Smooth muscle cell (in vitro differentiated cells): Measurements from ENCODE around the gene C17orf114.

Experiments
- DNase-seq: peaks from one replicate; lab custom pipeline; 2025; ENCODE audit not compliant: unreplicated experiment; lab: John Stamatoyannopoulos, UW
- H2AFZ ChIP-seq: fragments of 200-600 bp; sonication (generic); 2 replicates; pipeline ENCODE4 v1.6.0; 2016; ENCODE audit warnings: antibody characterized with exemption, low read depth, mild to moderate bottlenecking
- H3F3A ChIP-seq: fragments of 200-600 bp; sonication (generic); 2 replicates; pipeline ENCODE4 v1.6.0; 2017; ENCODE audit warnings: antibody characterized with exemption, low read depth
- H3K27ac ChIP-seq: fragments of 200-600 bp; sonication (generic); 2 replicates; pipeline ENCODE4 v1.5.1; 2016; ENCODE audit warnings: low read depth, mild to moderate bottlenecking
- H3K27me3 ChIP-seq: fragments of 200-600 bp; sonication (generic); 2 replicates; pipeline ENCODE4 v1.6.1; 2016; ENCODE audit warnings: low read depth, mild to moderate bottlenecking
- H3K36me3 ChIP-seq: fragments of 200-600 bp; sonication (generic); 2 replicates; pipeline ENCODE4 v1.5.1; 2016; ENCODE audit warnings: low read depth
- H3K4me1 ChIP-seq: fragments of 200-600 bp; sonication (generic); 2 replicates; pipeline ENCODE4 v1.5.1; 2016; ENCODE audit warnings: low read depth
- H3K4me2 ChIP-seq: fragments of 200-600 bp; sonication (generic); 2 replicates; pipeline ENCODE4 v1.6.0; 2016; ENCODE audit warnings: mild to moderate bottlenecking
- H3K4me3 ChIP-seq: fragments of 200-600 bp; sonication (generic); 2 replicates; pipeline ENCODE4 v1.5.1; 2016; ENCODE audit warnings: mild to moderate bottlenecking
- H3K79me2 ChIP-seq: fragments of 200-600 bp; sonication (generic); 2 replicates; pipeline ENCODE4 v1.6.0; 2016; ENCODE audit warnings: low read depth, mild to moderate bottlenecking
- H3K9ac ChIP-seq: fragments of 200-600 bp; sonication (generic); 2 replicates; pipeline ENCODE4 v1.6.0; 2016; ENCODE audit warnings: low read depth
- H3K9me3 ChIP-seq: fragments of 200-600 bp; sonication (generic); replicated peaks from 2 replicates; pipeline ENCODE4 v1.5.1; 2016; ENCODE audit warnings: low read depth
- H4K20me1 ChIP-seq: fragments of 200-600 bp; sonication (generic); 2 replicates; pipeline ENCODE4 v1.6.0; 2016; ENCODE audit warnings: low read depth
- WGBS: methylation state at CpG from one replicate; pipeline ENCODE4 v1.1.7; 2016; ENCODE audit warnings: low lambda C conversion rate; 5-methylcytosine and 5-hydroxymethylcytosine counted together
- TF ChIP-seq, protein P1 (sequence below): fragments of 200-600 bp; sonication (generic); IDR thresholded peaks from 2 replicates; pipeline ENCODE4 v1.5.1; 2017; ENCODE audit warnings: borderline replicate concordance, mild to moderate bottlenecking, antibody characterized with exemption; ENCODE audit not compliant: insufficient read depth, poor library complexity, severe bottlenecking

C17orf114 gene

DNA sequence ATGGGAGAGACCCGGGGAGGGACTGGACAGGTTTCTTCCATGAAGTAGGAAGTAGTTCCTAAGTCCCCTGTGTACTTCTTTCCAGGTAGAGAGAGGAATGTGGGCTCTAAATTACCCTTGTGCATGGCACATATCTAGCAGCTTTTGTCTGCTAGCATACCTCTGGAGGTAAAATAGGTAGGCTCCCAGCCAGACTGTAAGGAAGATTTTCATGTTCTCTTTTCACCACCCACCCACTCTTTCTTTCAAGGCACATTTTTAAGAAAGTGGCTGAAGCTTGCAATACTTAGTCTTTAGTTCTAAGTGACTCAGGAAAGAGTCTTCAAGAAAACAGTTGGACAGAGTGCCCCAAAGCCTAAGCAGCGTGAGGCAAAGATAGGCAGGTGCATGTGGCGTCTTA lies 40.2 kb upstream of the C17orf114 start:
- Histone ChIP-seq H3K4me3 (no peak overlapping the region), H3K27me3 (no peaks in the 10 kb centered on the region), H3K9me3 (no peaks in the 10 kb centered on the region), H3K27ac (no peak overlapping the region), H3K4me2 (no peak overlapping the region), H3K79me2 (peaks cover 71% of the 10 kb centered on the region), H3K4me1 (peaks cover 9% of the 10 kb centered on the region), H4K20me1 (peaks cover 88% of the 10 kb centered on the region), H2AFZ (no peak overlapping the region), H3K36me3 (no peaks in the 10 kb centered on the region), H3K9ac (no peak overlapping the region), H3F3A (peaks cover 15% of the 10 kb centered on the region)
- no peak for DNase-seq
- TF ChIP-seq, protein P1, sequence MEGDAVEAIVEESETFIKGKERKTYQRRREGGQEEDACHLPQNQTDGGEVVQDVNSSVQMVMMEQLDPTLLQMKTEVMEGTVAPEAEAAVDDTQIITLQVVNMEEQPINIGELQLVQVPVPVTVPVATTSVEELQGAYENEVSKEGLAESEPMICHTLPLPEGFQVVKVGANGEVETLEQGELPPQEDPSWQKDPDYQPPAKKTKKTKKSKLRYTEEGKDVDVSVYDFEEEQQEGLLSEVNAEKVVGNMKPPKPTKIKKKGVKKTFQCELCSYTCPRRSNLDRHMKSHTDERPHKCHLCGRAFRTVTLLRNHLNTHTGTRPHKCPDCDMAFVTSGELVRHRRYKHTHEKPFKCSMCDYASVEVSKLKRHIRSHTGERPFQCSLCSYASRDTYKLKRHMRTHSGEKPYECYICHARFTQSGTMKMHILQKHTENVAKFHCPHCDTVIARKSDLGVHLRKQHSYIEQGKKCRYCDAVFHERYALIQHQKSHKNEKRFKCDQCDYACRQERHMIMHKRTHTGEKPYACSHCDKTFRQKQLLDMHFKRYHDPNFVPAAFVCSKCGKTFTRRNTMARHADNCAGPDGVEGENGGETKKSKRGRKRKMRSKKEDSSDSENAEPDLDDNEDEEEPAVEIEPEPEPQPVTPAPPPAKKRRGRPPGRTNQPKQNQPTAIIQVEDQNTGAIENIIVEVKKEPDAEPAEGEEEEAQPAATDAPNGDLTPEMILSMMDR, result no peak
- WGBS, result 88% methylated on average over 3 of the region's 3 CpGs

DNA sequence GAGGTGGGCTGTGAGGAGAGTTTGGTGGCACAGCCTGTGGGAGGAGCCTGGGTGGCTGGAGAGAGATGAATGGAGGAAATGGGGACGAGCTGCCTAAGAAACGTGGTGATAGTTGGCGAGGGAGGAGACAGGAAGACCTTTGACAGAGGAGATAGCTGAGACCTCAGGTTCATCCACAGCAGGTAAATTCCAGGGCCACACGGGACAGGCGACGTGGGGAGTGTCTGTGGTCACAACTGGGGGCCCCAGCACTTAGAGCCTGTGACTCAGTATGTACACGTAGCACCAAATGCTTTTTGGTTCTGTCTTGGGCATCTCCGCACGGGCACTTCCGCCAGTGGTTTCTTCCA lies 38.7 kb upstream of the C17orf114 start:
- H3F3A ChIP-seq, result peaks cover 15% of the 10 kb centered on the region
- H3K4me2 ChIP-seq, result peak overlapping the region; percentile 74
- H3K27ac ChIP-seq, result peak overlapping the region; percentile 81
- no peaks in the 10 kb centered on the region for H3K27me3 ChIP-seq
- DNase-seq, result no peak
- no peaks in the 10 kb centered on the region for H3K36me3 ChIP-seq
- H3K9ac ChIP-seq, result peak overlapping the region; percentile 44
- peaks cover 88% of the 10 kb centered on the region for H4K20me1 ChIP-seq
- WGBS, result 56% methylated on average over 10 of the region's 10 CpGs
- TF ChIP-seq, protein P1, result no peak
- no peaks in the 10 kb centered on the region for H3K9me3 ChIP-seq
- peaks cover 9% of the 10 kb centered on the region for H3K4me1 ChIP-seq
- peaks cover 72% of the 10 kb centered on the region for H3K79me2 ChIP-seq
- no peak overlapping the region for H3K4me3 ChIP-seq
- H2AFZ ChIP-seq, result peak overlapping the region; percentile 34

DNA sequence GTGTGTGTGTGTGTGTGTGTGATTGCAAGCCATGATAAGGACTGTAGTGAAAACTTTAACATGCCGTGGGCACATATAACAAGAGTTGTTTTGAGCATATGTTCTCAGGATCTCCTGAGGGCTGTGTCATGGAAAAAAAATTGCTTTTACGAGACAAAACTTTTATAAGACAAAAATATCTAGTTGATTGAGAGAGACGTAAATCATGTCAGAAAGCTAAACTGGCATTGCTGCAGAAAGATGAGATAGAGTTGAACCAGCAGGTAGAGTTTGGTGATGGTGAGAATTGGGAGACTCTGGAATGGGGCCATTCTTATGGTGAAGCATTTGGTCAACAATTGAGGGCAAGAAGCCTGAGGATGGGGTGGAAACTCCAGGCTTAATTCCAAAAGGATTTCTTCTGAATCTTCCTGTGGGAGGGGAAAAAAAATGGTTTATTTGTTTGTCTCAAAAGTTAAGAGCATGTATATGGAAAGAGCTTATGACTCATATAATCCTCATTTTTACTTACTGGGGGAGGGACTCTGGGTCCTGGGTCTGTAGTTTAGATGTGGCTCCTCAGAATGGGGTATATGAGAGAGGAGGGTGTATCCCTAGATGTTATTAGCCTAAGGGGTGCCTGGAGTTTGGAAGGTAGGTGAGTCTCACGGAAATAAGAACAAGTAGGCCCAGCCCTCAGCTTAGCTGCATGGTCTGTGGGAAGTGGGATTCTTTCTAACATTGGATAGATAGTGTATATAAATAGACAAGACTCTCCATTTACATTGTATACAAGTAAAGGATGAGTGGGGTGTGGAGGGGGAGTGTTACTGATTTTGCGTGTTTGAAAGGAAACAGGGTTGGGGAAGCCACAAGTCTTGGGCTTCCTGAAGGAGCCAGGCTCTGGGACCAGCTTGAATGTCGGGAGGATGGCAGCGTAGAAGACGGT lies 38.1 kb upstream of the C17orf114 start:
- no peaks in the 10 kb centered on the region for H3K36me3 ChIP-seq
- peak overlapping the region; percentile 44 for H3K9ac ChIP-seq
- H3F3A ChIP-seq, result peaks cover 15% of the 10 kb centered on the region
- no peaks in the 10 kb centered on the region for H3K27me3 ChIP-seq
- H3K4me2 ChIP-seq, result peak overlapping the region; percentile 74
- peaks cover 9% of the 10 kb centered on the region for H3K4me1 ChIP-seq
- H2AFZ ChIP-seq, result peak overlapping the region; percentile 34
- H3K4me3 ChIP-seq, result no peak overlapping the region
- no peak for DNase-seq
- WGBS, result 43% methylated on average over 8 of the region's 8 CpGs
- H4K20me1 ChIP-seq, result peaks cover 88% of the 10 kb centered on the region
- no peaks in the 10 kb centered on the region for H3K9me3 ChIP-seq
- H3K79me2 ChIP-seq, result peaks cover 72% of the 10 kb centered on the region
- H3K27ac ChIP-seq, result peak overlapping the region; percentile 81
- TF ChIP-seq, protein P1, result no peak
